Activated CD8-positive, alpha-beta T cell treated with anti-CD3 and anti-CD28 coated beads for 36 hours (primary cell): ENCODE data around the gene DMPK. TPM values are rescaled to one million over a fixed set of nuclear protein-coding genes. Genes with fewer than 3 reads are reported as not detected.

Experiments used
- ATAC-seq: fragments of 200-7000 bp; cut with Tn5 transposase; one replicate; pipeline ENCODE4 v1.10.0; 2021; ENCODE audit warnings: mild to moderate bottlenecking, moderate library complexity
- CTCF ChIA-PET: fragments of 350-600 bp; sonication (Branson Sonifier 250); formaldehyde crosslinking; loops from one replicate; lab custom pipeline; 2021; ENCODE audit warnings: antibody characterized with exemption; lab: Charles Lee
- POLR2A ChIA-PET: fragments of 350-600 bp; sonication (Branson Sonifier 250); formaldehyde crosslinking; loops from one replicate; lab custom pipeline; 2021; ENCODE audit warnings: antibody characterized with exemption; lab: Charles Lee
- DNase-seq: peaks from one replicate; pipeline ENCODE4 v3.0.0-alpha.2; 2020
- H3K27ac Mint-ChIP-seq: one replicate; pipeline ENCODE4 v1.8.0; 2021; ENCODE audit warnings: mild to moderate bottlenecking, mixed read lengths
- H3K27me3 Mint-ChIP-seq: one replicate; pipeline ENCODE4 v1.8.0; 2021; ENCODE audit warnings: mixed read lengths
- H3K36me3 Mint-ChIP-seq: one replicate; pipeline ENCODE4 v1.8.0; 2021; ENCODE audit warnings: low read depth, mixed read lengths
- H3K4me1 Mint-ChIP-seq: one replicate; pipeline ENCODE4 v1.8.0; 2021; ENCODE audit warnings: low read depth, mixed read lengths
- H3K4me3 Mint-ChIP-seq: one replicate; pipeline ENCODE4 v1.8.0; 2021; ENCODE audit warnings: mild to moderate bottlenecking, moderate library complexity, mixed read lengths
- H3K9me3 Mint-ChIP-seq: one replicate; pipeline ENCODE4 v1.8.0; 2021; ENCODE audit warnings: mixed read lengths
- CTCF ChIP-seq: fragments of 200-600 bp; IDR thresholded peaks from one replicate; pipeline ENCODE4 v1.8.0; 2022; ENCODE audit warnings: antibody characterized with exemption, mild to moderate bottlenecking
- intact Hi-C: fragments of 100-400 bp; cut with micrococcal nuclease; formaldehyde crosslinking; loops from one replicate; pipeline ENCODE4 v1.10.0; 2022
- total RNA-seq, 2 experiments: library from RNA; stranded (reverse); gene quantifications; one replicate each; pipeline ENCODE4 v1.2.3, GENCODE V29; 2021

DMPK gene
- total RNA-seq, 2 experiments from 2014 or later, result 5.8 to 8.0 TPM

GRCh38 chr19:45790942-45791341, 8.7 kb upstream of the DMPK start:
- ATAC-seq, result no peak
- peaks cover 25% of the 10 kb centered on the region for H3K27me3 Mint-ChIP-seq
- peak; percentile 50 for DNase-seq
- intact Hi-C loops, result no loop called here
- peak overlapping the region; percentile 93 for H3K4me3 Mint-ChIP-seq
- POLR2A ChIA-PET, result interaction anchor here (0.6 to 3.6 kb wide), 4 partner anchors 12 to 26 kb away, joined by 3 to 19 read pairs (median 8); partner anchors contain the start of gene SIX5
- CTCF ChIA-PET, result interaction anchor here (1.4 to 3.8 kb wide), 4 partner anchors 9 to 26 kb away, joined by 3 to 18 read pairs (median 6); partner anchors contain the start of gene SIX5
- peaks cover 43% of the 10 kb centered on the region for H3K36me3 Mint-ChIP-seq
- no peak overlapping the region for H3K27ac Mint-ChIP-seq
- H3K9me3 Mint-ChIP-seq, result no peaks in the 10 kb centered on the region
- no peak for TF ChIP-seq CTCF
- peaks cover 28% of the 10 kb centered on the region for H3K4me1 Mint-ChIP-seq

GRCh38 chr19:45789035-45789786, 6.9 kb upstream of the DMPK start:
- Mint-ChIP-seq H3K9me3 (no peaks in the 10 kb centered on the region), H3K27me3 (peaks cover 12% of the 10 kb centered on the region), H3K4me1 (peaks cover 28% of the 10 kb centered on the region), H3K36me3 (peaks cover 43% of the 10 kb centered on the region), H3K4me3 (no peak overlapping the region), H3K27ac (no peak overlapping the region)
- intact Hi-C loops, result no loop called here
- ATAC-seq (no peak), DNase-seq (no peak)
- ChIA-PET POLR2A (interaction anchor here (0.9 kb wide), 2 partner anchors 8 to 10 kb away, joined by 3 read pairs; no protein-coding TSS in a partner anchor), CTCF (interaction anchor here (1.0 to 1.5 kb wide), 3 partner anchors 10 to 19 kb away, joined by 4 to 16 read pairs (median 6); partner anchors contain the start of gene SIX5)
- TF ChIP-seq CTCF, result no peak

GRCh38 chr19:45786533-45786894, 4.2 kb upstream of the DMPK start:
- no peaks in the 10 kb centered on the region for H3K9me3 Mint-ChIP-seq
- H3K4me3 Mint-ChIP-seq, result no peak overlapping the region
- H3K4me1 Mint-ChIP-seq, result peaks cover 10% of the 10 kb centered on the region
- ATAC-seq (no peak), DNase-seq (no peak)
- no peak for TF ChIP-seq CTCF
- intact Hi-C loops, result no loop called here
- POLR2A ChIA-PET, result interaction anchor here (0.7 kb wide), 1 partner anchor 14 kb away, joined by 3 read pairs; no protein-coding TSS in a partner anchor
- H3K27me3 Mint-ChIP-seq, result peaks cover 11% of the 10 kb centered on the region
- peaks cover 43% of the 10 kb centered on the region for H3K36me3 Mint-ChIP-seq
- H3K27ac Mint-ChIP-seq, result no peak overlapping the region
- CTCF ChIA-PET, result interaction anchor here (1.0 to 1.5 kb wide), 2 partner anchors 13 to 17 kb away, joined by 3 to 4 read pairs; partner anchors contain the start of gene SIX5

- POLR2A ChIA-PET, result interaction anchor here (0.7 kb wide), 1 partner anchor 13 kb away, joined by 3 read pairs; no protein-coding TSS in a partner anchor
- H3K27me3 Mint-ChIP-seq, result peaks cover 13% of the 10 kb centered on the region
- H3K4me3 Mint-ChIP-seq, result no peak overlapping the region
- ATAC-seq, result no peak
- H3K4me1 Mint-ChIP-seq, result peaks cover 5% of the 10 kb centered on the region
- no peaks in the 10 kb centered on the region for H3K9me3 Mint-ChIP-seq
- CTCF ChIA-PET, result interaction anchor here (1.0 kb wide), 1 partner anchor 13 kb away, joined by 4 read pairs; no protein-coding TSS in a partner anchor
- peaks cover 42% of the 10 kb centered on the region for H3K36me3 Mint-ChIP-seq
- H3K27ac Mint-ChIP-seq, result no peak overlapping the region
- DNase-seq, result no peak
- no peak for TF ChIP-seq CTCF
- intact Hi-C loops, result no loop called here
Observed at GRCh38 chr19:45785781-45786532, 3.7 kb upstream of the DMPK start.
